AG04449 (cell line): ENCODE data around the gene OR1D5.
A peak's percentile ranks its signal among the peaks of the same experiment; 100 is the strongest.

Source experiments
- CTCF ChIA-PET: fragments of 350-600 bp; formaldehyde crosslinking; extraction: SDS; loops from one replicate; lab custom pipeline; 2021; ENCODE audit warnings: antibody characterized with exemption; lab: Yijun Ruan, JAX
- POLR2A ChIA-PET: fragments of 400-600, 350-600 bp; formaldehyde crosslinking; extraction: SDS; loops from one replicate; lab custom pipeline; 2020; ENCODE audit warnings: antibody characterized with exemption, inconsistent platforms; lab: Yijun Ruan, JAX
- DNase-seq: peaks from one replicate; pipeline ENCODE4 v3.0.0-alpha.2; 2010; ENCODE audit warnings: low read depth, low spot score
- H3K4me3 ChIP-seq: 2 replicates; pipeline ENCODE4 v1.5.1; 2011; ENCODE audit warnings: low read depth, mild to moderate bottlenecking, control low read depth, low read length
- TF ChIP-seq, protein P1 (sequence below): IDR thresholded peaks from one replicate; pipeline ENCODE4 v1.5.1; 2011; ENCODE audit warnings: mild to moderate bottlenecking, moderate library complexity, low read length, control low read depth, inconsistent platforms; ENCODE audit not compliant: insufficient read depth; ENCODE audit errors: missing control alignments

OR1D5 gene

DNA sequence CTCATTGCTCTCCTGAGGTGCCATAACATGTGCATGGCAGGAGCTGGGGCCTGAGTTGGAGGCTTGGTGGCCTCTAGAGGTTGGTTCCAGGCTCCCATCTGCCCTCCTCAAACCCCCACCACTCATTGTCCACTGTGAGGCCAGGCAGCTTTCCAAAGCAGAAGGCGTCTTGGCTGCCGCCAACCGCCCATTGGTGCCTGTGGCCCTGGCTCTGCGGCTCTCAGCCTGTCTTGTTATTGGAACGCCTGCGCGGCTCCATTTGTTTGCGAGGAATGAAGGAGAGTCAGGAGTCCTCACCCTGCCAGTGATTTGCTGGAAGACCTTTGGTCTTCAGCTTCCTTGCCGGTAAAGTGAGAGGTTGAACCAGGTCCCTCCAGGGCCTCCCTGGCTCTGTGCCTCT is 43.6 kb downstream of the OR1D5 start:
- TF ChIP-seq, protein P1, sequence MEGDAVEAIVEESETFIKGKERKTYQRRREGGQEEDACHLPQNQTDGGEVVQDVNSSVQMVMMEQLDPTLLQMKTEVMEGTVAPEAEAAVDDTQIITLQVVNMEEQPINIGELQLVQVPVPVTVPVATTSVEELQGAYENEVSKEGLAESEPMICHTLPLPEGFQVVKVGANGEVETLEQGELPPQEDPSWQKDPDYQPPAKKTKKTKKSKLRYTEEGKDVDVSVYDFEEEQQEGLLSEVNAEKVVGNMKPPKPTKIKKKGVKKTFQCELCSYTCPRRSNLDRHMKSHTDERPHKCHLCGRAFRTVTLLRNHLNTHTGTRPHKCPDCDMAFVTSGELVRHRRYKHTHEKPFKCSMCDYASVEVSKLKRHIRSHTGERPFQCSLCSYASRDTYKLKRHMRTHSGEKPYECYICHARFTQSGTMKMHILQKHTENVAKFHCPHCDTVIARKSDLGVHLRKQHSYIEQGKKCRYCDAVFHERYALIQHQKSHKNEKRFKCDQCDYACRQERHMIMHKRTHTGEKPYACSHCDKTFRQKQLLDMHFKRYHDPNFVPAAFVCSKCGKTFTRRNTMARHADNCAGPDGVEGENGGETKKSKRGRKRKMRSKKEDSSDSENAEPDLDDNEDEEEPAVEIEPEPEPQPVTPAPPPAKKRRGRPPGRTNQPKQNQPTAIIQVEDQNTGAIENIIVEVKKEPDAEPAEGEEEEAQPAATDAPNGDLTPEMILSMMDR = no peak
- POLR2A ChIA-PET = no interaction called here
- CTCF ChIA-PET = no interaction called here
- no peak overlapping the region for H3K4me3 ChIP-seq
- DNase-seq = no peak

DNA sequence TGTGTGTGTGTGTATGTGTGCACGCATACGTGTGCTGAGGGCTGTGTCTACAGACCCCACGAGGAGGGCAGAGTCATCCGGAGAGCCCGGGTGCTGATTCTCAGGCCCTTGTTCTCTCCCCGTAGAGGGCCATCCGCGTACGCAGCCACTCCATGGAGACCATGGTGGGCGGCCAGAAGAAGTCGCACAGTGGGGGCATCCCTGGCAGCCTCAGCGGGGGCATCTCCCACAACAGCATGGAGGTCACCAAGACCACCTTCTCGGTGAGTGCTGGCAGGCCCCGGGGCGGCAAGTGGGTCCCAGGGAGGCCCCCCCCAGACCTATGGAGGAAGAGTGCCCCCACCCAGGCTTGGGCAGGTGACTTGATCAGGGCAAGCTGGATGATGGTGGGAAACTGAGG is 45.5 kb downstream of the OR1D5 start:
- CTCF ChIA-PET = no interaction called here
- POLR2A ChIA-PET = no interaction called here
- DNase-seq = no peak
- TF ChIP-seq, protein P1 = no peak
- no peak overlapping the region for H3K4me3 ChIP-seq

DNA sequence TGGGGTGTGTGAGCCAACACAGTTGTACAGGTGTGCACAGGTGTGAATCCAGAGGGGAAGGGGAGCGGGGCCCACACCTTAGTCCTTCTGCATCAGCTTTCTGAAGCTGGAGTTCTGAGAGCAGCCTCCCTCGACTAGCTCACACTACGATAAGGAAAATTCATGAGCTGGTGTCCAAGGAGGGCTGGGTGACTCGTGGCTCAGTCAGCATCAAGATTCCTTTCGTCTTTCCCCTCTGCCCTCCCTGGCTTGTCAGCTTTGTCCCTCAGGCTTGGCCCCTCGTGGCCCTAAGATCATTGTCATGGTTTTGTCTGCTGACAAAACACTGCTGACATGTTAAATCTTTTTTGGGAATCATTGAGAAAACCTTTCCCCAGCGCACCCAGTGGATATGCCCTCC is 47.5 kb downstream of the OR1D5 start:
- H3K4me3 ChIP-seq = no peak overlapping the region
- TF ChIP-seq, protein P1 = no peak
- no peak for DNase-seq
- POLR2A ChIA-PET = no interaction called here
- CTCF ChIA-PET = interaction anchor here (0.8 kb wide), 1 partner anchor 188 kb away, joined by 3 read pairs; no protein-coding TSS in a partner anchor

DNA sequence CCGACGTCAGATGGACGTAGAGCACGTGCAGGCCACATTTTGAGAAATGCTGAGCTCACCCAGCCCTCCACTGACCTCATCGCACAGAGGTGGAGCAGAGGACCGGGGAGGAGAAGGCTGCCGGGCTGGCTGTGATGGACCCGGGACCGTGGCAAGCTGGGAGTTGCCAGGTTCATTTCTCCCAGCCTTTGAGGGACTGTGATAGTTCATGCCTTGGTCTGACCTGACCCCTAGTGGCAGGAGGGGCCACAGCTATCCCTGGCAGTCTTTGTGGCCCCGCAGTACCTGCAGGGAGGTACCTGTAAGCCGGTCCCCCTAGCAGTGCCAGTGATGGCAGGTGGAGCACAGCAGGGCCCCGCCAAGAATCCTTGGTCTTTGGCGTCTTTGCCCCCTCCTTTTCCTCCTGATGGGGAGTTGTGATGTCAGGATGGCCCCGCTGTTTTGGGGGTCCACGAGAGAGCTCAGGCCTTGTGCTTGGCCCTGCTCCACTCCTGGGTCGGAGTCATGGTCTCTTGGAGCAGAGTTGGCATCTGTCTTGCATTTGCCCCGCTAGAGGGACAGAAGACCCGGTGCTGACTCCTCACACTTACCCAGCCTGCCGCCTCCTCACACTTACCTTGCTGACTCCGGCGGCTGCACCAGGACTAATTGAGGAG is 50.4 kb downstream of the OR1D5 start:
- ChIA-PET CTCF (interaction anchor here (0.9 to 2.0 kb wide), 5 partner anchors 9 to 188 kb away, joined by 3 to 7 read pairs (median 5); no protein-coding TSS in a partner anchor), POLR2A (no interaction called here)
- TF ChIP-seq, protein P1 = peak; percentile 75
- no peak overlapping the region for H3K4me3 ChIP-seq
- DNase-seq = no peak
